ENCODE results near the gene ANTXR2. TPM values are rescaled to one million over a fixed set of nuclear protein-coding genes. Genes with fewer than 3 reads are reported as not detected.
A peak's percentile ranks its signal among the peaks of the same experiment; 100 is the strongest.

ANTXR2 gene
- total and polyA plus RNA-seq, 2 of the 13 experiments (the other 11 are each of a cell fraction or from before 2014, with no cell fraction given) = 4.6 to 14.5 TPM

DNA sequence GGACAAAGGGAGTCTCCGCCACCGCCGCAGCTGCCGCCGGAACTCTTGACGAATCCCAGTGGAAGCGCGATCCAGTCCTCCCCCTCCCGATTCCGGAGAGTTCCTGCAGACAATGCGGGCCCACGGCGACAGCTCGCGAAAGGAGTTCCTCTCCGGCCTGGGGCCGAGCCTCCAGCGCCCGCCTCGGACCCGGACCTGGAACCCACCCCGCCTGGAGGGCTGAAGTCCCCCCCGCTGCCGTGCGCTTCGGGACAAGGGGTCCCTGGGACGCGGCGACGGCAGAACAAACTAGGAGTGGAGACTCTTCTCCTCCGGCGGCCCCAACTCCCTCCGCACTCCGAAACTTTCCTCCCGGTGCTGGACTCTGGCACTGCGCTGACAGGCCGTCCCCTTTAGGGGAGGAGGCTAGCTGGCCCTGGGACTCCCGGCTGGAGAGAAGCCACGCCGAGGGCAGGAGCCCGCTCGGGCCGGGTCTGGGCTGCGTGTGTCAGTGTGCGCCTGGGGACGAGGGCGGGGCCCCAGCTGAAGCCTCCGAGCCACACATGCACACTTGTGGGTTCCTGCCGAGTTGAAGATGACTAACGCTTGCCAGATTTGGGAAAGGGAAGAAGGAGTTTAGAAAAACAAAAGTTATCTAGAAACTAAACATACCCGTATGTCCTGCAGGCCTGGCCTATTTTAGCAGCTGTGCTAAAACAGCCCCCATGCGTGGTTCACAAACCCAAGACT is at the start of gene ANTXR2 (continued):
- TF ChIP-seq, protein P1, sequence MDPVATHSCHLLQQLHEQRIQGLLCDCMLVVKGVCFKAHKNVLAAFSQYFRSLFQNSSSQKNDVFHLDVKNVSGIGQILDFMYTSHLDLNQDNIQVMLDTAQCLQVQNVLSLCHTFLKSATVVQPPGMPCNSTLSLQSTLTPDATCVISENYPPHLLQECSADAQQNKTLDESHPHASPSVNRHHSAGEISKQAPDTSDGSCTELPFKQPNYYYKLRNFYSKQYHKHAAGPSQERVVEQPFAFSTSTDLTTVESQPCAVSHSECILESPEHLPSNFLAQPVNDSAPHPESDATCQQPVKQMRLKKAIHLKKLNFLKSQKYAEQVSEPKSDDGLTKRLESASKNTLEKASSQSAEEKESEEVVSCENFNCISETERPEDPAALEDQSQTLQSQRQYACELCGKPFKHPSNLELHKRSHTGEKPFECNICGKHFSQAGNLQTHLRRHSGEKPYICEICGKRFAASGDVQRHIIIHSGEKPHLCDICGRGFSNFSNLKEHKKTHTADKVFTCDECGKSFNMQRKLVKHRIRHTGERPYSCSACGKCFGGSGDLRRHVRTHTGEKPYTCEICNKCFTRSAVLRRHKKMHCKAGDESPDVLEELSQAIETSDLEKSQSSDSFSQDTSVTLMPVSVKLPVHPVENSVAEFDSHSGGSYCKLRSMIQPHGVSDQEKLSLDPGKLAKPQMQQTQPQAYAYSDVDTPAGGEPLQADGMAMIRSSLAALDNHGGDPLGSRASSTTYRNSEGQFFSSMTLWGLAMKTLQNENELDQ (CRISPR knock-in tag; IDR thresholded peaks at IDR 0.05; ENCODE audit: borderline replicate concordance) = no peak
- TF ChIP-seq ZFAT (CRISPR knock-in tag; conservative IDR thresholded peaks at IDR 0.05) (peak; percentile 85; the same call in 1 of the 2 replicates), HOXA7 (CRISPR knock-in tag; IDR thresholded peaks at IDR 0.05) (no peak), HDAC1 (CRISPR knock-in tag; IDR thresholded peaks at IDR 0.05) (0 out of 2 replicates have a peak, but pooled peaks have one; percentile 29), ZFYVE20 (CRISPR knock-in tag; IDR thresholded peaks at IDR 0.05; ENCODE audit: borderline replicate concordance, low read depth) (no peak), ZNF879 (CRISPR knock-in tag; IDR thresholded peaks at IDR 0.05) (no peak), CBX2 (IDR thresholded peaks at IDR 0.05; ENCODE audit: low read depth, low read length) (no peak), CBX2 (CRISPR knock-in tag; IDR thresholded peaks at IDR 0.05; ENCODE audit: low read depth) (peak; percentile 93), ZNF562 (CRISPR knock-in tag; IDR thresholded peaks at IDR 0.05; ENCODE audit: borderline replicate concordance) (no peak), ZNF720 (CRISPR knock-in tag; IDR thresholded peaks at IDR 0.05) (no peak), ZC3H13 (CRISPR knock-in tag; IDR thresholded peaks at IDR 0.05) (no peak), SIN3A (IDR thresholded peaks at IDR 0.05; ENCODE audit: borderline replicate concordance, low read depth, low read length) (peak; percentile 12; the same call in 1 of the 2 replicates), BHLHE40 (IDR thresholded peaks at IDR 0.05; ENCODE audit: low read length) (no peak), ZNF841 (CRISPR knock-in tag; IDR thresholded peaks at IDR 0.05; ENCODE audit: borderline replicate concordance) (no peak), SRSF1 (optimal IDR thresholded peaks at IDR 0.05; ENCODE audit: low read depth, low read length) (peak; percentile 74)
- TF ChIP-seq, protein P2, sequence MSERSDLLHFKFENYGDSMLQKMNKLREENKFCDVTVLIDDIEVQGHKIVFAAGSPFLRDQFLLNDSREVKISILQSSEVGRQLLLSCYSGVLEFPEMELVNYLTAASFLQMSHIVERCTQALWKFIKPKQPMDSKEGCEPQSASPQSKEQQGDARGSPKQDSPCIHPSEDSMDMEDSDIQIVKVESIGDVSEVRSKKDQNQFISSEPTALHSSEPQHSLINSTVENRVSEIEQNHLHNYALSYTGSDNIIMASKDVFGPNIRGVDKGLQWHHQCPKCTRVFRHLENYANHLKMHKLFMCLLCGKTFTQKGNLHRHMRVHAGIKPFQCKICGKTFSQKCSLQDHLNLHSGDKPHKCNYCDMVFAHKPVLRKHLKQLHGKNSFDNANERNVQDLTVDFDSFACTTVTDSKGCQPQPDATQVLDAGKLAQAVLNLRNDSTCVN (CRISPR knock-in tag; IDR thresholded peaks at IDR 0.05; ENCODE audit: borderline replicate concordance) = no peak
- TF ChIP-seq, protein P3, sequence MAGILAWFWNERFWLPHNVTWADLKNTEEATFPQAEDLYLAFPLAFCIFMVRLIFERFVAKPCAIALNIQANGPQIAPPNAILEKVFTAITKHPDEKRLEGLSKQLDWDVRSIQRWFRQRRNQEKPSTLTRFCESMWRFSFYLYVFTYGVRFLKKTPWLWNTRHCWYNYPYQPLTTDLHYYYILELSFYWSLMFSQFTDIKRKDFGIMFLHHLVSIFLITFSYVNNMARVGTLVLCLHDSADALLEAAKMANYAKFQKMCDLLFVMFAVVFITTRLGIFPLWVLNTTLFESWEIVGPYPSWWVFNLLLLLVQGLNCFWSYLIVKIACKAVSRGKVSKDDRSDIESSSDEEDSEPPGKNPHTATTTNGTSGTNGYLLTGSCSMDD (CRISPR knock-in tag; IDR thresholded peaks at IDR 0.05) = no peak
- TF ChIP-seq, protein P4, sequence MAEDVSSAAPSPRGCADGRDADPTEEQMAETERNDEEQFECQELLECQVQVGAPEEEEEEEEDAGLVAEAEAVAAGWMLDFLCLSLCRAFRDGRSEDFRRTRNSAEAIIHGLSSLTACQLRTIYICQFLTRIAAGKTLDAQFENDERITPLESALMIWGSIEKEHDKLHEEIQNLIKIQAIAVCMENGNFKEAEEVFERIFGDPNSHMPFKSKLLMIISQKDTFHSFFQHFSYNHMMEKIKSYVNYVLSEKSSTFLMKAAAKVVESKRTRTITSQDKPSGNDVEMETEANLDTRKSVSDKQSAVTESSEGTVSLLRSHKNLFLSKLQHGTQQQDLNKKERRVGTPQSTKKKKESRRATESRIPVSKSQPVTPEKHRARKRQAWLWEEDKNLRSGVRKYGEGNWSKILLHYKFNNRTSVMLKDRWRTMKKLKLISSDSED (CRISPR knock-in tag; IDR thresholded peaks at IDR 0.05) = no peak
- TF ChIP-seq, protein P5, sequence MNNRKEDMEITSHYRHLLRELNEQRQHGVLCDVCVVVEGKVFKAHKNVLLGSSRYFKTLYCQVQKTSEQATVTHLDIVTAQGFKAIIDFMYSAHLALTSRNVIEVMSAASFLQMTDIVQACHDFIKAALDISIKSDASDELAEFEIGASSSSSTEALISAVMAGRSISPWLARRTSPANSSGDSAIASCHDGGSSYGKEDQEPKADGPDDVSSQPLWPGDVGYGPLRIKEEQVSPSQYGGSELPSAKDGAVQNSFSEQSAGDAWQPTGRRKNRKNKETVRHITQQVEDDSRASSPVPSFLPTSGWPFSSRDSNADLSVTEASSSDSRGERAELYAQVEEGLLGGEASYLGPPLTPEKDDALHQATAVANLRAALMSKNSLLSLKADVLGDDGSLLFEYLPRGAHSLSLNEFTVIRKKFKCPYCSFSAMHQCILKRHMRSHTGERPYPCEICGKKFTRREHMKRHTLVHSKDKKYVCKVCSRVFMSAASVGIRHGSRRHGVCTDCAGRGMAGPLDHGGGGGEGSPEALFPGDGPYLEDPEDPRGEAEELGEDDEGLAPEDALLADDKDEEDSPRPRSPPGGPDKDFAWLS (CRISPR knock-in tag; IDR thresholded peaks at IDR 0.05; ENCODE audit: borderline replicate concordance) = no peak

Data from HepG2 (cell line).